Measurements from ENCODE around the gene NME3. TPM values are rescaled to one million over a fixed set of nuclear protein-coding genes. Genes with fewer than 3 reads are reported as not detected.

NME3 gene
- total and polyA plus RNA-seq, 2 of the 13 experiments (the other 11 are each of a cell fraction or from before 2014, with no cell fraction given) = 10.4 to 15.9 TPM

DNA sequence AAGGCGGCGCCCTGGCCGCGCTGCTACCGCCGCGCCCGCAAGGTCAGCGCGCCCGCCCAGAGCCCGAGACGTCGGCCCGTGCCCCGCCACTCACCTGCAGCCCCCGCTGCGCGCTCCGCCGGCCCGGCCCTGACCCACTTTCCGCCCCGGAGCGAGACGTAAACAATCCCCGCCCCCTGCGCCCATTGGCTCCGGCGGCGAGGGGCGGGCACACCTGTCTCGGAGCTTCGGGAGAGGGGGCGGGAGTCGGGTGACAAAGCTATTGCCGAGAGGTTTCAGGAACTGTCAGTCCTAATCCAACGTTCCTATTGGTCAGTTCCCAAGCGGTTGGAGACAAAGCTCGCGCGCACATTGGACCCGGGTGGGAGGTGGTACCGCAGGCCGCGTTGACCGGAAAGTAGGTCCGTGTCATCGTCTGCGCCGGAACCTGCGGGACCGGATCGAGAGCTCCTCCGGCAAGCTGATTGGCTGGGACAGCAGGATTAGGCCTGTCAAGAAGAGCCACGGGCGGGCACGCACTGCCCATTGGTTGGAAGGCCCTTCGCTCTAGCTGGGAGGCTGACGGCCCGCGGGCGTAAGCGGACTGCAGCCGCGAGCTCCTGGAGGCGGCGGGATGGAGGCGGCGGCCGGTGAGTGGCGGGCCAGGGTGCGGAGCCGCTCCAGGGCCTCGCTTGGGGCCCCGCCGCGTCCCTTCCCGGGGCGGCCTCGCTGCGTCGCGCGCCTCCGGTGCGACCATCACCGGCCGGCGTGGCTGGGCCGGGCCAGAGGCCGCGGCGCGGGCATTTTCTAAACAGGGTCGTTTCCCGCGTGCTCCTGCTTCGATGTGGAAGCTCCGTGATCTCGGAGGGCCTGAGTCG, 11.3 kb upstream of the NME3 start, which contains the start of the genes NUBP2 and SPSB3 (continued):
- no peak for TF ChIP-seq ZNF441 (CRISPR knock-in tag; IDR thresholded peaks at IDR 0.05; ENCODE audit: borderline replicate concordance)
- TF ChIP-seq GABPB1 (CRISPR knock-in tag; IDR thresholded peaks at IDR 0.05) = peak; percentile 97
- TF ChIP-seq ZNF790 (CRISPR knock-in tag; IDR thresholded peaks at IDR 0.05; ENCODE audit: borderline replicate concordance) = no peak
- TF ChIP-seq ETV6 (CRISPR knock-in tag; conservative IDR thresholded peaks at IDR 0.05) = no peak
- no peak for TF ChIP-seq CENPT (CRISPR knock-in tag; IDR thresholded peaks at IDR 0.05; ENCODE audit: low read depth)
- TF ChIP-seq, protein P1, sequence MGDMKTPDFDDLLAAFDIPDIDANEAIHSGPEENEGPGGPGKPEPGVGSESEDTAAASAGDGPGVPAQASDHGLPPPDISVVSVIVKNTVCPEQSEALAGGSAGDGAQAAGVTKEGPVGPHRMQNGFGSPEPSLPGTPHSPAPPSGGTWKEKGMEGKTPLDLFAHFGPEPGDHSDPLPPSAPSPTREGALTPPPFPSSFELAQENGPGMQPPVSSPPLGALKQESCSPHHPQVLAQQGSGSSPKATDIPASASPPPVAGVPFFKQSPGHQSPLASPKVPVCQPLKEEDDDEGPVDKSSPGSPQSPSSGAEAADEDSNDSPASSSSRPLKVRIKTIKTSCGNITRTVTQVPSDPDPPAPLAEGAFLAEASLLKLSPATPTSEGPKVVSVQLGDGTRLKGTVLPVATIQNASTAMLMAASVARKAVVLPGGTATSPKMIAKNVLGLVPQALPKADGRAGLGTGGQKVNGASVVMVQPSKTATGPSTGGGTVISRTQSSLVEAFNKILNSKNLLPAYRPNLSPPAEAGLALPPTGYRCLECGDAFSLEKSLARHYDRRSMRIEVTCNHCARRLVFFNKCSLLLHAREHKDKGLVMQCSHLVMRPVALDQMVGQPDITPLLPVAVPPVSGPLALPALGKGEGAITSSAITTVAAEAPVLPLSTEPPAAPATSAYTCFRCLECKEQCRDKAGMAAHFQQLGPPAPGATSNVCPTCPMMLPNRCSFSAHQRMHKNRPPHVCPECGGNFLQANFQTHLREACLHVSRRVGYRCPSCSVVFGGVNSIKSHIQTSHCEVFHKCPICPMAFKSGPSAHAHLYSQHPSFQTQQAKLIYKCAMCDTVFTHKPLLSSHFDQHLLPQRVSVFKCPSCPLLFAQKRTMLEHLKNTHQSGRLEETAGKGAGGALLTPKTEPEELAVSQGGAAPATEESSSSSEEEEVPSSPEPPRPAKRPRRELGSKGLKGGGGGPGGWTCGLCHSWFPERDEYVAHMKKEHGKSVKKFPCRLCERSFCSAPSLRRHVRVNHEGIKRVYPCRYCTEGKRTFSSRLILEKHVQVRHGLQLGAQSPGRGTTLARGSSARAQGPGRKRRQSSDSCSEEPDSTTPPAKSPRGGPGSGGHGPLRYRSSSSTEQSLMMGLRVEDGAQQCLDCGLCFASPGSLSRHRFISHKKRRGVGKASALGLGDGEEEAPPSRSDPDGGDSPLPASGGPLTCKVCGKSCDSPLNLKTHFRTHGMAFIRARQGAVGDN (CRISPR knock-in tag; IDR thresholded peaks at IDR 0.05) = peak; percentile 44
- TF ChIP-seq ZNF318 (CRISPR knock-in tag; IDR thresholded peaks at IDR 0.05) = no peak
- TF ChIP-seq ZNF614 (CRISPR knock-in tag; IDR thresholded peaks at IDR 0.05; ENCODE audit: borderline replicate concordance) = peak; percentile 60; the same call in 1 of the 2 replicates
- TF ChIP-seq NR2C2 (CRISPR knock-in tag; IDR thresholded peaks at IDR 0.05; ENCODE audit: borderline replicate concordance) = peak; percentile 66; the same call in 1 of the 2 replicates
- TF ChIP-seq ZFP37 (CRISPR knock-in tag; IDR thresholded peaks at IDR 0.05; ENCODE audit: borderline replicate concordance) = no peak
- no peak for TF ChIP-seq ATF5 (CRISPR knock-in tag; IDR thresholded peaks at IDR 0.05; ENCODE audit: low read depth)
- no peak for TF ChIP-seq KLF11 (CRISPR knock-in tag; IDR thresholded peaks at IDR 0.05)
- peak; percentile 83 for TF ChIP-seq FOXK1 (CRISPR knock-in tag; IDR thresholded peaks at IDR 0.05; ENCODE audit: borderline replicate concordance, low read depth)
- TF ChIP-seq SRSF1 (optimal IDR thresholded peaks at IDR 0.05; ENCODE audit: low read depth, low read length) = peak; percentile 30
- peak; percentile 36; the same call in 1 of the 2 replicates for TF ChIP-seq KDM5A (IDR thresholded peaks at IDR 0.05; ENCODE audit: borderline replicate concordance, low read length)

Data from HepG2 (cell line).